Lower leg skin (tissue), 3 donors: ENCODE results near the gene TRIM50.

ENCODE experiments used
- CTCF ChIP-seq, 3 donors: fragments of 450-650 bp; IDR thresholded peaks; one replicate each; pipeline ENCODE4 v1.5.1; 2016; ENCODE audit warnings: antibody characterized with exemption in 3 of 3, mild to moderate bottlenecking in 3 of 3, moderate library complexity in 2 of 3
- POLR2A ChIP-seq, 2 donors: fragments of 450-650 bp; IDR thresholded peaks; one replicate each; pipeline ENCODE4 v1.6.1; 2016 to 2017; ENCODE audit warnings: antibody characterized with exemption in 2 of 2, mild to moderate bottlenecking in 1 of 2, moderate library complexity in 1 of 2

GRCh38 chr7:73308665-73309214, 19.1 kb downstream of the TRIM50 start, which contains the start of gene NSUN5:
- TF ChIP-seq CTCF (IDR thresholded peaks at IDR 0.05): no peak
- TF ChIP-seq POLR2A (IDR thresholded peaks at IDR 0.05): no peak
